GM21526 (cell line): ENCODE measurements around the gene WDR26.
"Not testable (repeated sequence)": the region's sequence is repeated elsewhere in the genome, so short reads cannot be mapped to it uniquely, and the experiment has no call there.

Experiments
- ATAC-seq: cut with Tn5 transposase; IDR thresholded peaks from one replicate; pipeline ENCODE4 v1.9.1; 2021; ENCODE audit warnings: moderate library complexity; ENCODE audit not compliant: unreplicated experiment, low FRiP score

The WDR26 gene

DNA sequence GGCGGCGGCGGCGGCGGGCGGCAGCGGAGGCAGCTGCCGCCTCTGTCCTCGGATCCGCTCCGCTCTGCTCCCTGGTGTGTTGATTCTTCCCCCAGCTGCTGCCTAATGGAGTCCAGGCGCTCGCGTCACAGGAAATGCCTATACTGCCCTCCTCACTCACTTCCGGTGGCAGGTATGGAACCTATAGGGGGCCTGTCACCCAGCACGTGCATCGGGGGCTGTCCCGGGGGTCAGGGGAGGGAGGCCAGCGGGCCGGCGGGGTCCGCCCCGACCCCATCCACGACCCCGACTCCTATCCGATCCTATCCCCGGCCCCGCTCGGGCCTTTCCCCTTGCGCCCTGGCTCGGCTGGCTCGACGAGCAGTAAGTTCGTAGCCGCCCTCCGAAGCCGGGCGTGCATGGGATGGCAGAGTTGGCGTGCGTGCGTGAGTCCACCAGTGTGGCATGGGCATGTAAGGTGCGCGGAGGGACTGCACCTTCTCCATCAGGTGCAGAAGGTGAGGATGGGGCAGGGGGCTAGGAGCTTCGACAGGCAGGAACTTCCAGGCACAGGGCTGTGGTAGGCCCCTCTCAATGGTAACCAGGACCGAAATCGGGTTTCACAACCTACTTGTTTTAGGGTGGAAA, at the start of gene WDR26:
WDR26 (minus strand) TSS at position 107 of the 627 bp plus-strand sequence.
- ATAC-seq = peak; percentile 89

DNA sequence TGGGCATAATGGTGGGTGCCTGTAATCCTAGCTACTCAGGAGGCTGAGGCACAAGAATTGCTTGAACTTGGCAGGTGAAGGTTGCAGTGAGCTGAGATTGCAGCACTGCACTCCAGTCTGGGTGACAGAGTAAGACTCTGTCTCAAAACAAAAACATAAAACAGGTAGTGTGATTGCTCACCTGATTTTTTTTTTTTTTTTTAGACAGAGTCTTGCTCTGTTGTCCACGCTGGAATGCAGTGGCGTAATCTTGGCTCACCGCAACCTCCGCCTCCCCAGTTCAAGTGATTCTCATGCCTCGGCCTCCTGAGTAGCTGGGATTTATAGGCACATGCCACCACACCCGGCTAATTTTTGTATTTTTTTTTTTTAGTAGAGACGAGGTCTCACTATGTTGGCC, 48.6 kb upstream of the WDR26 start:
- not testable (repeated sequence) for ATAC-seq

DNA sequence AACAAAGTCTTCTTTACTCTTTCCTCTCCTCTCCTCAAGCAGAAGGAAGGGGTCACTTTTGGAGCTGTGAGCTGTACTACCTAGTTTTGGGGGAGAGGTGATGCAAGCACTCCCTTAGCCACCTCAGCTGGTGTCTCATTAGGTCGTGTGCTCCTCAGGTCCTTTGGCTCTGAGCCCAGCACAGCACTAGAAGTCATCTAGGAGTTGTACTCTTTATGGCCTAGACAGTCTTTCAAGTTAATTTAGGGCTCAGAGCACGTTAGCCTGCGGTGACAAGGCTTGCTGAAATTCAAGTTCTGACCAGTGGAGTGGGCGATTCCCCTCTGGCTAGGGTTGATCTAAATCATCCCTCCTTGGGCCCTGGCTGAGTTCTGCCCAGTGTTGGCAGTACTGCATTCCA, 48.0 kb upstream of the WDR26 start:
- ATAC-seq = no peak

DNA sequence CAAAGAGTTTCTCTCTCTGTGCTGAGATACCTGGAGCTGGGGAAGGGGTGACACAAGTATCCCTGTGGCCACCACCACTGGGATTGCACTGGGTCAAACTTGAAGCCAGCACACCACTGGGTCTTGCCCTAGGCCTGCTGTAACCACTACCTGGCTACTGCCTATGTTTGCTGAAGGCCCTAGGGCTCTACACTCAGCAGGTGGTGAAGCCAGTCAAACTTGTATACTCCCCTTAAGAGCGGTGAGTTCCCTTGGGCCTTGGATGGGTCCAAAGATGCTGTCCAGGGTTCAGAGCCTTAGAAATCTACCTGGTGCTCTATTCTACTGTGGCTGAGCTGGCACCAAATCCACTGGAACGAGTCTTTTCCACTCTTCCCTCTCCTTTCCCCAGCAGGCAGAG, 47.0 kb upstream of the WDR26 start:
- no peak for ATAC-seq

DNA sequence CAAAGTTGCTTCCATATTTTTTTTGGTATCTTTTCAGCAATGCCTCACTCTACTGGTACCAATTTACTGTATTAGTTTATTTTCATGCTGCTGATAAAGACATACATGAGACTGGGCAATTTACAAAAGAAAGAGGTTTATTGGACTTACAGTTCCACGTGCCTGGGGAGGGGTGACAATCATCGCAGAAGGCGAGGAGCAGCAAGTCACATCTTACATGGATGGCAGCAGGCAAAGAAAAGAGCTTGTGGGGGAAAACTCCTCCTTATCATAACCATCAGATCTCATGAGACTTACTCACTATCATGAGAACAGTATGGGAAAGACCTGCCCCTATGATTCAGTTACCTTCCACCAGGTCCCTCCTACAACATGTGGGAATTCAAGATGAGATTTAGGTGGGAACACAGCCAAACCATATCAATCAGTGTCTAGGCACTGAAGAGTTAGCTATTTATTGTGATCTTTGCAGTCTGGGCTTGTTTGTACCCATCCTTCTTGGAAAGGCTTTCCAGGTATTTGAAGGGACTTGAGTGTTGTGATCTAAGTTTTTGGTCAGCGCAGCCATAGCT, 46.4 kb upstream of the WDR26 start:
- not testable (repeated sequence) for ATAC-seq

DNA sequence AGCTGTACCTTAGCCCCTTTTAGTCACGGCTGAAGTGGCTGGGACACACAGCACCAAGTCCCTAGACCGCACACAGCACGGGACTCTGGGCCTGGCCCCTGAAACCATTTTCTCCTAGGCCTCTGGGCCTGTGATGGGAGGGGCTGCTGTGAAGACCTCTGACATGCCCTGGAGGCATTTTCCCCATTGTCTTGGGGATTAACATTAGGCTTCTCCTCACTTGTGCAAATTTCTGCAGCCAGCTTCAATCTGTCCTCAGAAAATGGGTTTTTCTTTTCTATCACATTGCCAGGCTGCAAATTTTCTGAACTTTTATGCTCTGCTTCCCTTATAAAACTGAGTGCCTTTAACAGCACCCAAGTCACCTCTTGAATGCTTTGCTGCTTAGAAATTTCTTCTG, 45.6 kb upstream of the WDR26 start:
- not testable (repeated sequence) for ATAC-seq

DNA sequence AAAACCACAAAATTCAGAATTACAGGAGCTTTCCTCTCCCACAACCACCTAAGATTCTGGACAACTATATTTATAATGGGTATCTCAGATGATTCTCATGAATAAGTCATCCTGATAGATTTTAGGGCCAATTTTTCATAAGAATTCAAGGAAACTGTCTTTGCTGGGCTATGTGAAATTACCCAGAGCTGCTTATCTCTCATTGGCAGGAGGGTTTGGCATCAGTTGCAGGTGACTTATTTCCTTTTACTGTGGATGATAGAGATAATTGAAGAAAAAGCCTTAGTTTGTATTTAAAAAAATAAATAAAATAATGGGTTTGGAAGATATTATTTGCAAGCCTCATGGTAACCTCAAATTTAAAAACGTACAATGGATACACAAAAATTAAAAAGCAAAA, 38.2 kb upstream of the WDR26 start:
- no peak for ATAC-seq

DNA sequence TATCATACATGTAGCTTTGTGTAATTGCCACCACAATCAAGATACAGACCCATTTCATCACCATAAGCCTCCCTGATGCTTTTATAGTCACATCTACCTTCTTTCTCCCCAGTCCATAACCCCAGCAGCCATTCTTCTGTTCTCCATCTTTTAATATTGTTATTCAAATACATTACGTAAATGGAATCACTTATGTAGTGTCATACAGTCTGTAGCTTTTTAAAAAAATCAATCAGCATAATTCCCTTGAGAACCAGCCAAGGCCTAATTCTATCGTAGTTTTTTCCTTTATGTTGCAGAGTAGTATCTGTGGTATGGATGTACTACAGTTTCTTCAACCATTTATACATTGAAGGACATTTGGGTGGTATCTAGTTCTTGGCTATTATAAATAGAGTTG, 31.6 kb upstream of the WDR26 start:
- no peak for ATAC-seq

DNA sequence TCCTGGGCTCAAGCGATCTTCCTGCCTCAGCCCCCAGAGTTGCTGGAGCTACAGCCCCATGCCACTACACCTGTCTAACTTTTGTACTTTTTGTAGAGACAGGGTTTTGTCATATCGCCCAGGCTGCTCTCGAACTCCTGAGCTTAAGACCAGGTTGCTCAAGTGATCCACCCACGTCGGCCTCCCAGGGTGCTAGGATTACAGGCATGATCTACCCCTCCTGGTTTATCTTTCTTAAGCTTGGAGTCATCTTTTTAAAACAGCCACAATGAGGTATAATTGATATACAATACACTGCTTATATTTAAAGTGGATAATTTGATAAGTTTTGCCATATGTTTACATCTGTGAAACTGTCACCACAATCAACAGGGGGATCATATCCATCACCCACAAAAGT, 25.4 kb upstream of the WDR26 start:
- no peak for ATAC-seq

DNA sequence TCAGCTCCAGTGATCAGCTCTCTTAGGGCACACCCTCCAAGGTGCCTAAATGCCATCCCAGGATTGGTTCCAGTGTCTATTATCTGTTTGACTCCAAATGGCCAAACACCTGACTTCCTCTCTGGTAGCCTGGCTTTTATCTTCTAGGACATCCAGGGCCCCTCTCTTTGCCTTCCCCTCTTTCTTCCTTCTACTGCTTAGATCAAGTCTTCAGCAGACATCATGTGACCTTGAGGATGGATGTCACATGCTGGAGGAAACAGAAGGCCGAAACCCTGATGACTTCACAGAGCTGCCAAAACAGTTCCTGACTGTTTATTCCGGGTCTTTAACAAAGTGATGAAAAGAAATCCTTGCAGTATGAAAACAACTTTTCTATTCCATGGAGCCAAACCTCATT, 24.4 kb upstream of the WDR26 start:
- ATAC-seq = no peak

DNA sequence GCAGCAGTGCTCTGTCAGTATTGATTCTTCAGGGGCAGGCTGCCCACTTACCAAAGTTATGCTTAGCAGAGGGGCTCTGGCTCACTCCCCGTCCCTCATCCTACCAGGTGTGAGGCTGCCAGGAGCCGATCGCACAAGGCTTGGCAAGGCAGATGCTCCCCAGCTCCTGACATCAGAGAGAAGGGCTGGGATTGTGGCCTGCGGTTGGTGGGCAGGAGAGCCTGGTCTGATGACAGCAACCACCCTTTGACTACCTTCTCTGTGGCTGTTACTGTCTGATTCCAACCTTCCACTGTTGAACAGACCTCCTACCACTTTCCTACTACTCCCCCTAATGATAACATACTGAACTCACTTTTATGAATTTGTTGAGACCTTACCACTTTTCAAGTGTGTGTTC, 23.7 kb upstream of the WDR26 start:
- no peak for ATAC-seq

DNA sequence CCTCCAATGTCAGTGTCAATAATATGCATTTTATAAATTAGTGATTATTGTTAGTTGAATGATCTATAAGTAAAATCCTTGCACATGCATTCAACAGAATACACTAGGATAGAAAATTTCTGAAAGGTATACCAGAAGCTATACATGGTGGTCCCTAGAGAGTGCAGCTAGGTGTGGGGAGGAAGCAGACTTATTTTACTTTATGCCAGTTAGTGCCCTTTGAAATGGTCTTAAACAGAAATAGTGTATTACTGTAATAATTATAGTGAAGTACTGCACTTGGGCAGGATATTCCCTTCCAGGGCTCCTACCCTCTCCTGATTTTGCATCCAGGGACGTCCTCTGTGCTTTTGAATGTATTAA, 23.2 kb upstream of the WDR26 start:
- ATAC-seq = no peak

DNA sequence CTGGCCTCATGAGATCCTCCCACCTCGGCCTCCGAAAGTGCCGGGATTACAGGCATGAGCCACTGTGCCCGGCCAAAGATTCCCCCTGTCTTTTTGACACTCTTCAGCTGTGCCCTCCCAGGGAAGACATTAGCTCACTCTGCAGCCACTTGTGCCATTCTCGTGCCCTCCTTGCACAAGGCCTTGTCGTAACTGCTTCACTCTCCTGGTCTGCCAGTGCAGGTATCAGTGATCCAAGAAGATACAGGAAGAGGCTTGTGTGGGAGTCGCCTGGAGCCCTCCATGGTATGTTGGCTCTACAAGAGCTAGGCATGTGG, 22.0 kb upstream of the WDR26 start:
- no peak for ATAC-seq

DNA sequence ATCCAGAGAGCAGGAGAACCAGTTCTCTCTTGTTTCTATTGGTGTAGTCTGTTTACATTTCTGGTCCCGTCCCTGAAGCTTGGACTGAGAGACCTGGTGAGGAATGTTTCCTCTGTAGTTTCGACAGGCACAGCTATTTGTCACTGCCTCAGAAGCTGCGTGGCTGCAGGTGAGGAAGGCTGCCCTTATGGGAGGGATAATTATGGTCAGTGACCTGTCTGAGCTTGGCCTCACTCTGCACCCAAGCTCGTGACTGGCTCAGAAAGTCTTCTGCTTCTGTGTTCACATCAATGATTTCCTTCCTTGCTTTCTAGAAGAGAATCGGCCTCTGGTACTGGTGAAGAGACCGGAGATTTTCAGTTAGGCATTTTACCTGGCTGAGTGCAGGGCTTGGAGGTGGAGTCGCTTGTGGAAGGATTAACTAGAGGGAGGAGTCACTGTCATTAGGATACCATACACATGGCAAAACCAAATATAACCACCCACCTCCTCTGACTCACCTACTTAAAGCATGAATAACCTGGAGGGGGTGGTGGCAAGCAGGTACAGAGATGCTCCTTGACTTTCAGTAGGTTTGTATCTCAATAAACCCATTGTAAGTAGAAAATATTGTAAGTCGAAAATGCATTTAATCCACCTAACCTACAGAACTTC, 19.9 kb upstream of the WDR26 start:
- ATAC-seq = no peak

DNA sequence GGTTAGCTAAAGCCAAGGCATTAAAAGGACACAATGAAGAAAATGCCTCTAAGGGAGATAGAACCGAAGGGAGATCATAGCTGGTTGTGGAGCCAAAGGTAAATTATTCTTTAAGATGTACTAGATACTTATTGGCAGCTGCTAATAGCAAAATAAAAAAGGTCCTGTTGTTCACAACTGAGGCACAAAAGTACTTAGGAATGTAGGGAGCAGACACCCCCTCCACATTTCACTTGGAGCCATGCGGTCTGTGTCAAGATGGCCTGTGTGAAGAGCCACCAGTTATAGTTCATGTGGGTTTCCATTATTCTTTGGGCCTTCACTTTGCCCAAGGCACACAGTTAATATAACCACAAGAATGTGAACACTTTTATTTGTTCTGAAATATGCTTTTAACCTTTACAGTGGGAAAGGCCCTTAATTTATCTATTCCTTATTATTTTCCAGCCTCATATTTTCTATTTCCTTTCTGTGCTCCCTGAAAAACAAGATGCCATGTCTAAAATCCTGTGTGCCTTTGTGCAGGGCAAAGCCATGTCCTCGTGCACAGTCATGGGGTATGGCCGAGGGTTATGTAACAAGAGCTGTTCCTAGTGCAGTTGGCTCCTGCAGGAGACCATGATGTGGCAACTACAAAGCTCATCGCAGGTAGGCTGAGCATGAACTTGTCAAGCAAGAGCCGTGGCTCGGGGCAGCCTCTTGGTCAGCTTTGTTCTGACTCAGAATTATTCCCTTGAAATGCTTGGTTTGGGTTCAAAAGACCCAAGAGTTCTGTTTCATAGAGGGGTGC, 16.2 kb upstream of the WDR26 start:
- ATAC-seq = no peak

DNA sequence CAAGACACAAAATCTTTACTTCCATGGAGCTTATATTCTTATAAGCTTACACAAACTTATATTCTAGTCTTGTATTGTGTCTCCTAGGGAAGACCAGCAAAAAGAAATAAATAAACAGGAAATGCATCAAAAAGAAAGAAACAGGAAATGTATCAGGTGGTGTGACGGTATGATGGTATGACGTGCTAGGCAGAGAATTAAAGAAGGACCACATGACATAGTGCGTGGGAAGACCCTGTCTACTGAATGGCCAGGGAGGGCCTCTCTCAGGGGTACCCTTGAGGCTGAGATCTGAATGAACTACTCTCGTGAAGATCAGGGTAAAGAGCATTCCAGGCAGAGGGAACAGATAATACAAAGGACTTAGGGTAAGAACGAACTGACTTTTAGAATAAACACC, 15.6 kb upstream of the WDR26 start:
- no peak for ATAC-seq

DNA sequence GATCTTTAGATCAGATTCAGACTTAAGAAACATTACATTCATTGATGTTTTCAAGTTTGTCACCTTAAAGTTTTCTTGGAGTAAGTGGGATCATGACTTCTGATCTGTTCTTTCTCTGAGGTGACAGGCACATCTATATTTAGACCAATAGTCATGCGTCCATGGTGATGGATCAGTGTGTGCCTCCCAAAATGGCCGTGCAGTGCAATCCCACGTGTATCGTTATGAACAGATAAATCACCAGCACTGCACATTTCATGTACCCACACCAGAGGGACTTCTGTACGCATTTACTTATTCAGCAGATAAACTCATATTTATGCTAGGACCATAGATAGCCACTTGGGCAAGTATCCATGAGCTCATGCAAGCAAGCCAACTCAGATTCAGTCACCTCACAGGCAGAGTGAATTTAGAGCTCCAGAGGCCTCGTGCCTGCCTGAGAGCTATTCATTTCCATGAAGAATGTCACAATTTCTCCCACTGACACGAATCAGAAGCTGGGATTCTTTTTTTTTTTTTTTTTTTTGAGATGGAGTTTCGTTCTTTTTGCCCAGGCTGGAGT, 13.9 kb upstream of the WDR26 start:
- no peak for ATAC-seq

DNA sequence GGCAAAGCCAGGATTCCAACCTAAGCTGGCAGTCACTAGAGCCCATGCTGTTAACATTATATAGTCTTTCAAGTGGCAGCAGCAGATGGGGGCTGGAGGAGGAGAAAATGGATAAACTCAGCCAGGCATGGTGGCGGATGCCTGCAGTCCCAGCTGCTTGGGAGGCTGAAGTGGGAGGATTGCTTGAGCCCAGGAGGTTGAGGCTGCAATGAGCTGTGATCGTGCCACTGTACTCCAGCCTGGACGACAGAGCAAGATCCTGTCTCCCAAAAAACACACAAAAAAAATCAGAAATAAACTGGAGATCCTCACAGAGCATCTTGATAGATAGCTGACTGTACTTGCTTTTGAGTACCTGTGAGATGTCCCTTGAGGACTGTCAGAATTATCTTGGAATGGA, 13.4 kb upstream of the WDR26 start:
- ATAC-seq = no peak

DNA sequence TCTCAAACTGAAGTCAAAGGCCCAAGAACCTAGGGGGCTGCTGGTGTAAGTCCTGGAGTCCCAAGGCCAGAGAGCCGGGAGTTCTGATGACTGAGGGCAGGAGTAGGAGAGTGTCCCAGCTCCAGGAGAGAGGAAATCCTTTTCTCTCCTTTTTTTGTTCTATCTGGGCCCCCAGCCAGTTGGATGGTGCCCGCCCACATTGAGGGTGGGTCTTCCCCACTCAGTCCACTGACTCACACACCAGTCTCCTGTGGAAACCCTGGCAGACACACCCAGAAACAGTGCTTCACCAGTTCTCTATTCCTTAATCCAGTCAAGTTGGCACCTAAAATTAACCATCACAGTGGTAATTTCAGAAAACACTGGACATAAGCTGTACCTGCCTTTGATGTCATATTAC, 12.7 kb upstream of the WDR26 start:
- no peak for ATAC-seq

DNA sequence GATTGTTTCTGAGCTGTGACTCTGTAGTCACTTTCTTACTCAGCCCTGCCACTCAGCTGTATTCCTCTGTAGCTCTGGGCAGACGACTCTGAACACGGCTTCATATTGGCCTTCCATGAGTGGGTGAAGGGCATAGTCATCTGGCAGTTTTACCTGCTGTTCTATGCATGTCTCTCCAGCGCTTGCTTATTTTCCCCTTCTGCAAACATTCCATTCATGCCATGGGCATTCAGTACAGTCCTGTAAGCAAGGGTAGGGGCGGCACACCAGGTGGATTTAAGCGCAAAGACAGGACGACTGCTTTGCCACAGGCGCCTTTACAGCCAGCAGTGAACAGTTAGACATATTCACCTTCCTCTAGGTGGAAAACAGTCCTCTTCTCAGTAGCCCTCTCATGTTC, 4.4 kb upstream of the WDR26 start:
- no peak for ATAC-seq

DNA sequence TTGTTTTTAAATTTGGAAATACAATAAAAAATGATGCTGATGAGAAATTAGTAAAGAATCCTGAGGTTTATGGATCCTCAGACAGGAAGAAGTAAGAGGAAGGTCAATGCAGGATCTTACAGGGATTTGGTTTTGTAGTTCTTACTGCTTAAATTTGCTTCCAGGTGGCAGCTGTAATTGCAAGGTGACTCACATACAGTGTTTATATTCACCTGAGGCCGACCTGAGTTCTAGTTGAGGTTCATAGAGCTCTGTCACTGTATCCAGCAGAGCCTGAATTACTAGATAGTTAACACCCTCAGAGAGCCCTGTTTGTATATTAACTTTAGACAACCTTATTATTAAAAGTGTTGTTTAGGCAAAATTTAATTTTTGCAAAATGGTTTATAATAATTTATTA, 1.4 kb upstream of the WDR26 start:
- ATAC-seq = no peak
